HG03045 (cell line): ENCODE data around the gene TPST1.

ENCODE experiments used
- ATAC-seq: cut with Tn5 transposase; IDR thresholded peaks from one replicate; pipeline ENCODE4 v1.9.1; 2021; ENCODE audit warnings: mild to moderate bottlenecking, moderate library complexity; ENCODE audit not compliant: unreplicated experiment

TPST1 gene

GRCh38 chr7:66237906-66238772 lies 33.0 kb downstream of the TPST1 start:
- ATAC-seq: no peak

- no peak for ATAC-seq
Observed at GRCh38 chr7:66238773-66239466, 33.8 kb downstream of the TPST1 start.

GRCh38 chr7:66239467-66239856 lies 34.3 kb downstream of the TPST1 start:
- ATAC-seq: no peak

- no peak for ATAC-seq
Observed at GRCh38 chr7:66245008-66245407, 39.9 kb downstream of the TPST1 start.

- ATAC-seq: no peak
Observed at GRCh38 chr7:66246554-66247171, 41.5 kb downstream of the TPST1 start.

GRCh38 chr7:66247380-66248078 lies 42.4 kb downstream of the TPST1 start:
- ATAC-seq: no peak

GRCh38 chr7:66250711-66251110 lies 45.6 kb downstream of the TPST1 start:
- no peak for ATAC-seq

- no peak for ATAC-seq
Observed at GRCh38 chr7:66255534-66256100, 50.5 kb downstream of the TPST1 start.

- no peak for ATAC-seq
Observed at GRCh38 chr7:66256281-66256680, 51.1 kb downstream of the TPST1 start.

- ATAC-seq: no peak
Observed at GRCh38 chr7:66257481-66257880, 52.3 kb downstream of the TPST1 start.

GRCh38 chr7:66258409-66258808 lies 53.3 kb downstream of the TPST1 start:
- ATAC-seq: no peak

- no peak for ATAC-seq
Observed at GRCh38 chr7:66261941-66262340, 56.8 kb downstream of the TPST1 start.

- ATAC-seq: no peak
Observed at GRCh38 chr7:66263936-66264335, 58.8 kb downstream of the TPST1 start.

- ATAC-seq: no peak
Observed at GRCh38 chr7:66265566-66265965, 60.4 kb downstream of the TPST1 start.

- no peak for ATAC-seq
Observed at GRCh38 chr7:66267249-66267648, 62.1 kb downstream of the TPST1 start.

- no peak for ATAC-seq
Observed at GRCh38 chr7:66269978-66270377, 64.8 kb downstream of the TPST1 start.

- ATAC-seq: no peak
Observed at GRCh38 chr7:66272321-66272720, 67.2 kb downstream of the TPST1 start.

GRCh38 chr7:66276363-66276762 lies 71.2 kb downstream of the TPST1 start:
- ATAC-seq: no peak

- ATAC-seq: no peak
Observed at GRCh38 chr7:66277492-66277891, 72.4 kb downstream of the TPST1 start.

GRCh38 chr7:66279912-66280311 lies 74.8 kb downstream of the TPST1 start:
- ATAC-seq: no peak
